ENCODE measurements around the gene ALPI.
"Not testable (repeated sequence)": the region's sequence is repeated elsewhere in the genome, so short reads cannot be mapped to it uniquely, and the experiment has no call there.

Gene ALPI

GRCh38 chr2:232455426-232456255 is at the start of gene ALPI:
Gene ALPI (plus strand): TSS chr2:232456153. CDS start chr2:232456200, 47 bp downstream.
- Histone ChIP-seq H3K27me3 (ENCODE audit: control insufficient read depth in 5 of 5, insufficient read depth in 4 of 5, low read length in 5 of 5) (peaks cover 25 to 38% (median 28%) of the 10 kb centered on the region in 5 donors), H3K9ac (ENCODE audit: low read length in 5 of 5) (no peak within 1 kb of the TSS), H3K27ac (ENCODE audit: low read depth, low read length) (no peak within 1 kb of the TSS)

GRCh38 chr2:232406556-232407310 is 49.2 kb upstream of the ALPI start, which contains the start of gene ALPG:
Gene ALPG (plus strand): TSS chr2:232406844. CDS start chr2:232406895, 51 bp downstream.
- no peaks in the 10 kb centered on the region for H3K36me3 ChIP-seq (ENCODE audit: control insufficient read depth in 5 of 5, insufficient read depth in 5 of 5, low read length in 5 of 5)
- no peak within 1 kb of the TSS for H3K4me3 ChIP-seq (ENCODE audit: low read depth in 1 of 5, low read length in 5 of 5)
- H3K27ac ChIP-seq (ENCODE audit: low read depth, low read length) = no peak within 1 kb of the TSS
- no peaks in the 10 kb centered on the region for H3K9me3 ChIP-seq (ENCODE audit: control insufficient read depth in 5 of 5, low read length in 5 of 5)
- H3K27me3 ChIP-seq (ENCODE audit: control insufficient read depth in 5 of 5, insufficient read depth in 4 of 5, low read length in 5 of 5) = peaks cover 0 to 13% (median 11%) of the 10 kb centered on the region in 5 donors
- no peak within 1 kb of the TSS for H3K9ac ChIP-seq (ENCODE audit: low read length in 5 of 5)
- H3K4me1 ChIP-seq (ENCODE audit: control insufficient read depth in 5 of 5, insufficient read depth in 5 of 5, low read length in 5 of 5) = peaks cover 0 to 10% (median 0%) of the 10 kb centered on the region in 5 donors

More at GRCh38 chr2:232455426-232456255, at the start of gene ALPI:
- Histone ChIP-seq H3K4me1 (ENCODE audit: control insufficient read depth in 5 of 5, insufficient read depth in 5 of 5, low read length in 5 of 5) (no peaks in the 10 kb centered on the region), H3K36me3 (ENCODE audit: control insufficient read depth in 5 of 5, insufficient read depth in 5 of 5, low read length in 5 of 5) (no peaks in the 10 kb centered on the region), H3K9me3 (ENCODE audit: control insufficient read depth in 5 of 5, low read length in 5 of 5) (no peaks in the 10 kb centered on the region), H3K4me3 (ENCODE audit: low read depth in 1 of 5, low read length in 5 of 5) (no peak within 1 kb of the TSS)

GRCh38 chr2:232407428-232408150 is 48.4 kb upstream of the ALPI start:
- not testable (repeated sequence) for H3K27ac ChIP-seq (ENCODE audit: low read depth, low read length)

GRCh38 chr2:232408269-232408668 is 47.7 kb upstream of the ALPI start:
- not testable (repeated sequence) for H3K9me3 ChIP-seq (ENCODE audit: control insufficient read depth in 5 of 5, low read length in 5 of 5); H3K9ac ChIP-seq (ENCODE audit: low read length in 5 of 5); H3K36me3 ChIP-seq (ENCODE audit: control insufficient read depth in 5 of 5, insufficient read depth in 5 of 5, low read length in 5 of 5); H3K27ac ChIP-seq (ENCODE audit: low read depth, low read length); H3K4me3 ChIP-seq (ENCODE audit: low read depth in 1 of 5, low read length in 5 of 5)
- Histone ChIP-seq H3K4me1 (ENCODE audit: control insufficient read depth in 5 of 5, insufficient read depth in 5 of 5, low read length in 5 of 5) (peaks cover 0 to 17% (median 0%) of the 10 kb centered on the region in 5 donors), H3K27me3 (ENCODE audit: control insufficient read depth in 5 of 5, insufficient read depth in 4 of 5, low read length in 5 of 5) (peaks cover 3 to 16% (median 11%) of the 10 kb centered on the region in 5 donors)

More at GRCh38 chr2:232407428-232408150, 48.4 kb upstream of the ALPI start:
- not testable (repeated sequence) for H3K9ac ChIP-seq (ENCODE audit: low read length in 5 of 5); H3K9me3 ChIP-seq (ENCODE audit: control insufficient read depth in 5 of 5, low read length in 5 of 5); H3K4me3 ChIP-seq (ENCODE audit: low read depth in 1 of 5, low read length in 5 of 5); H3K36me3 ChIP-seq (ENCODE audit: control insufficient read depth in 5 of 5, insufficient read depth in 5 of 5, low read length in 5 of 5)
- peaks cover 0 to 13% (median 11%) of the 10 kb centered on the region in 5 donors for H3K27me3 ChIP-seq (ENCODE audit: control insufficient read depth in 5 of 5, insufficient read depth in 4 of 5, low read length in 5 of 5)
- H3K4me1 ChIP-seq (ENCODE audit: control insufficient read depth in 5 of 5, insufficient read depth in 5 of 5, low read length in 5 of 5) = peaks cover 0 to 10% (median 0%) of the 10 kb centered on the region in 5 donors

- peaks cover 3 to 16% (median 11%) of the 10 kb centered on the region in 5 donors for H3K27me3 ChIP-seq (ENCODE audit: control insufficient read depth in 5 of 5, insufficient read depth in 4 of 5, low read length in 5 of 5)
These were observed 46.3 kb upstream of the ALPI start for GRCh38 chr2:232409617-232410016.

GRCh38 chr2:232410238-232410900 is 45.6 kb upstream of the ALPI start:
- Histone ChIP-seq H3K27ac (ENCODE audit: low read depth, low read length) (no peak overlapping the region), H3K9ac (ENCODE audit: low read length in 5 of 5) (no peak overlapping the region), H3K4me3 (ENCODE audit: low read depth in 1 of 5, low read length in 5 of 5) (no peak overlapping the region), H3K9me3 (ENCODE audit: control insufficient read depth in 5 of 5, low read length in 5 of 5) (no peaks in the 10 kb centered on the region), H3K36me3 (ENCODE audit: control insufficient read depth in 5 of 5, insufficient read depth in 5 of 5, low read length in 5 of 5) (no peaks in the 10 kb centered on the region), H3K27me3 (ENCODE audit: control insufficient read depth in 5 of 5, insufficient read depth in 4 of 5, low read length in 5 of 5) (peaks cover 3 to 19% (median 16%) of the 10 kb centered on the region in 5 donors), H3K4me1 (ENCODE audit: control insufficient read depth in 5 of 5, insufficient read depth in 5 of 5, low read length in 5 of 5) (peaks cover 0 to 19% (median 0%) of the 10 kb centered on the region in 5 donors)

More at GRCh38 chr2:232409617-232410016, 46.3 kb upstream of the ALPI start:
- H3K4me3 ChIP-seq (ENCODE audit: low read depth in 1 of 5, low read length in 5 of 5); H3K36me3 ChIP-seq (ENCODE audit: control insufficient read depth in 5 of 5, insufficient read depth in 5 of 5, low read length in 5 of 5); H3K9ac ChIP-seq (ENCODE audit: low read length in 5 of 5); H3K9me3 ChIP-seq (ENCODE audit: control insufficient read depth in 5 of 5, low read length in 5 of 5); H3K27ac ChIP-seq (ENCODE audit: low read depth, low read length): not testable (repeated sequence)
- H3K4me1 ChIP-seq (ENCODE audit: control insufficient read depth in 5 of 5, insufficient read depth in 5 of 5, low read length in 5 of 5) = peaks cover 0 to 19% (median 0%) of the 10 kb centered on the region in 5 donors

- Histone ChIP-seq H3K27ac (ENCODE audit: low read depth, low read length) (no peak overlapping the region), H3K36me3 (ENCODE audit: control insufficient read depth in 5 of 5, insufficient read depth in 5 of 5, low read length in 5 of 5) (no peaks in the 10 kb centered on the region), H3K4me3 (ENCODE audit: low read depth in 1 of 5, low read length in 5 of 5) (no peak overlapping the region), H3K27me3 (ENCODE audit: control insufficient read depth in 5 of 5, insufficient read depth in 4 of 5, low read length in 5 of 5) (peaks cover 14 to 29% (median 26%) of the 10 kb centered on the region in 5 donors), H3K9ac (ENCODE audit: low read length in 5 of 5) (no peak overlapping the region), H3K4me1 (ENCODE audit: control insufficient read depth in 5 of 5, insufficient read depth in 5 of 5, low read length in 5 of 5) (peaks cover 0 to 19% (median 0%) of the 10 kb centered on the region in 5 donors), H3K9me3 (ENCODE audit: control insufficient read depth in 5 of 5, low read length in 5 of 5) (no peaks in the 10 kb centered on the region)
These were observed 43.9 kb upstream of the ALPI start for GRCh38 chr2:232411901-232412629.

GRCh38 chr2:232412986-232413385 is 43.0 kb upstream of the ALPI start:
- H3K4me3 ChIP-seq (ENCODE audit: low read depth in 1 of 5, low read length in 5 of 5) = peak overlapping the region in 1 of 5 donors; percentile 28
- H3K27ac ChIP-seq (ENCODE audit: low read depth, low read length) = no peak overlapping the region
- peaks cover 0 to 19% (median 0%) of the 10 kb centered on the region in 5 donors for H3K4me1 ChIP-seq (ENCODE audit: control insufficient read depth in 5 of 5, insufficient read depth in 5 of 5, low read length in 5 of 5)
- H3K36me3 ChIP-seq (ENCODE audit: control insufficient read depth in 5 of 5, insufficient read depth in 5 of 5, low read length in 5 of 5) = no peaks in the 10 kb centered on the region
- peaks cover 15 to 35% (median 30%) of the 10 kb centered on the region in 5 donors for H3K27me3 ChIP-seq (ENCODE audit: control insufficient read depth in 5 of 5, insufficient read depth in 4 of 5, low read length in 5 of 5)
- no peaks in the 10 kb centered on the region for H3K9me3 ChIP-seq (ENCODE audit: control insufficient read depth in 5 of 5, low read length in 5 of 5)
- peak overlapping the region in 1 of 5 donors; percentile 20 for H3K9ac ChIP-seq (ENCODE audit: low read length in 5 of 5)
